Mucosa of descending colon (tissue), 3 donors: Measurements from ENCODE around the gene CEACAM18. TPM values are rescaled to one million over a fixed set of nuclear protein-coding genes. Genes with fewer than 3 reads are reported as not detected.

Source experiments
- ATAC-seq: fragments of 200-7000 bp; cut with Tn5 transposase; one replicate; pipeline ENCODE4 v1.9.1; 2020; ENCODE audit warnings: mild to moderate bottlenecking, moderate library complexity
- DNase-seq, 3 donors: peaks; one replicate each; pipeline ENCODE4 v3.0.0-alpha.2; 2020
- H3K36me3 ChIP-seq: fragments of 200-600 bp; one replicate; pipeline ENCODE4 v1.8.0; 2021; ENCODE audit warnings: low read depth, mild to moderate bottlenecking
- H3K4me1 ChIP-seq: fragments of 200-600 bp; one replicate; pipeline ENCODE4 v1.8.0; 2021; ENCODE audit warnings: low read depth, mild to moderate bottlenecking
- H3K4me3 ChIP-seq: fragments of 200-600 bp; one replicate; pipeline ENCODE4 v1.8.0; 2021; ENCODE audit warnings: mild to moderate bottlenecking
- H3K9me3 ChIP-seq: fragments of 200-600 bp; one replicate; pipeline ENCODE4 v1.8.0; 2021; ENCODE audit warnings: mild to moderate bottlenecking
- intact Hi-C, 2 donors: fragments of 100-400 bp; cut with DNase I in 1 of 2; cut with micrococcal nuclease in 1 of 2; formaldehyde crosslinking; loops; one replicate each; pipeline versions ENCODE4 v1.11.0 to v1.11.1; 2022; cut with DNase I, micrococcal nuclease
- total RNA-seq, 3 donors: library from RNA; stranded (reverse); fragmentation: NEBNext Ultra II Directional in 2 of 3; extraction: Animal tissue kit (Norgen Biotek cat#: 25700) in 2 of 3; gene quantifications; one replicate each; pipeline versions ENCODE4 v1.2.1 to v1.2.4, GENCODE V29; 2021 to 2023
- TF ChIP-seq, protein P1 (sequence below): fragments of 200-600 bp; IDR thresholded peaks from one replicate; pipeline ENCODE4 v1.8.0; 2022; ENCODE audit warnings: antibody characterized with exemption, mild to moderate bottlenecking
- donor health status: DM: no; HTN: no; CAD: no; lungs with moderate emphysema.
- donor health status: DM: no; HTN: no; CAD: no.
- donor health status: DM: no; HTN: yes; CAD: no.

Gene CEACAM18
- total RNA-seq, 3 donors from 2014 or later, result 0.58 TPM; not detected in 2

DNA sequence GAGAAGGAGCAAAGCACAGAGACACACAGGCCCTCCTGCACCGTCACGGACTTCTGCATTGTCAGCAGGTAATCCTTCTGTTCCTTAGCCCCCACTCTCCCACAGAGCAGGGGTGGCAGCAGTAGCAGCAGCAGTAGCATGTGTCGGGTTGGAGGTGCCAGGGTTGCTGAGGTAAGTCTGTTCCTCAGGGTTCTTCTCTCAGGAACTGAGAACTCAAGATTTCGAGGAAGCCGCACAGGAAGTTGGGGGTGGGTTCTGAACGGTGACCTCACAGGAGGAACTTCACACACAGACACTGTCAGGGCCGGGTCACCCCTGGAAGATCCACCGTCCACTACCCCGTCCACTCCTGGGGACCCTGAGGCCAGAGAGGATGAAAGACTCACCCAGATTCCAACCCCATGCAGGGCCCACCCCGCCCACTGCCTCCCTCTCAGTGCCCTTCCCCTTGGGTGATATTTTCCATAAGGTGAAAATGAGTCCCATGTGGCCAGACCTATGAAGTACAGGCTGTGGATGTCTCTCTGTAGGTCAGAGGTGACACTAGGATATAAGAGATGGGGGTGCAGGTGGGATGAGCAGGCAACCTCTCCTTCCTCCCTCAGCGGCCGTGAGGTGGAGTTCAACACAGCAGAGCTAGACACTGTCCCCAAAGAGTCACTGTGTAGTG lies 23.4 kb downstream of the CEACAM18 start, which contains the start of gene SIGLEC12:
TSS of gene SIGLEC12 (minus strand) at position 207 of the 670 bp plus-strand sequence. CDS start at position 140, 67 bp downstream.
- H3K36me3 ChIP-seq, result no peaks in the 10 kb centered on the region
- peak in 1 of 3 donors; percentile 24 for DNase-seq
- no peaks in the 10 kb centered on the region for H3K4me1 ChIP-seq
- no peak within 1 kb of the TSS for H3K4me3 ChIP-seq
- H3K9me3 ChIP-seq, result no peaks in the 10 kb centered on the region
- peak; percentile 53 for ATAC-seq
- TF ChIP-seq, protein P1, sequence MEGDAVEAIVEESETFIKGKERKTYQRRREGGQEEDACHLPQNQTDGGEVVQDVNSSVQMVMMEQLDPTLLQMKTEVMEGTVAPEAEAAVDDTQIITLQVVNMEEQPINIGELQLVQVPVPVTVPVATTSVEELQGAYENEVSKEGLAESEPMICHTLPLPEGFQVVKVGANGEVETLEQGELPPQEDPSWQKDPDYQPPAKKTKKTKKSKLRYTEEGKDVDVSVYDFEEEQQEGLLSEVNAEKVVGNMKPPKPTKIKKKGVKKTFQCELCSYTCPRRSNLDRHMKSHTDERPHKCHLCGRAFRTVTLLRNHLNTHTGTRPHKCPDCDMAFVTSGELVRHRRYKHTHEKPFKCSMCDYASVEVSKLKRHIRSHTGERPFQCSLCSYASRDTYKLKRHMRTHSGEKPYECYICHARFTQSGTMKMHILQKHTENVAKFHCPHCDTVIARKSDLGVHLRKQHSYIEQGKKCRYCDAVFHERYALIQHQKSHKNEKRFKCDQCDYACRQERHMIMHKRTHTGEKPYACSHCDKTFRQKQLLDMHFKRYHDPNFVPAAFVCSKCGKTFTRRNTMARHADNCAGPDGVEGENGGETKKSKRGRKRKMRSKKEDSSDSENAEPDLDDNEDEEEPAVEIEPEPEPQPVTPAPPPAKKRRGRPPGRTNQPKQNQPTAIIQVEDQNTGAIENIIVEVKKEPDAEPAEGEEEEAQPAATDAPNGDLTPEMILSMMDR, result no peak
- intact Hi-C loops, result no loop called here

GRCh38 chr19:51503286-51503817 lies 25.0 kb downstream of the CEACAM18 start:
- peak; percentile 27 for ATAC-seq
- no peak overlapping the region for H3K4me3 ChIP-seq
- H3K4me1 ChIP-seq, result no peaks in the 10 kb centered on the region
- no peak for DNase-seq
- no peaks in the 10 kb centered on the region for H3K9me3 ChIP-seq
- TF ChIP-seq, protein P1, result no peak
- intact Hi-C loops, result no loop called here
- no peaks in the 10 kb centered on the region for H3K36me3 ChIP-seq

DNA sequence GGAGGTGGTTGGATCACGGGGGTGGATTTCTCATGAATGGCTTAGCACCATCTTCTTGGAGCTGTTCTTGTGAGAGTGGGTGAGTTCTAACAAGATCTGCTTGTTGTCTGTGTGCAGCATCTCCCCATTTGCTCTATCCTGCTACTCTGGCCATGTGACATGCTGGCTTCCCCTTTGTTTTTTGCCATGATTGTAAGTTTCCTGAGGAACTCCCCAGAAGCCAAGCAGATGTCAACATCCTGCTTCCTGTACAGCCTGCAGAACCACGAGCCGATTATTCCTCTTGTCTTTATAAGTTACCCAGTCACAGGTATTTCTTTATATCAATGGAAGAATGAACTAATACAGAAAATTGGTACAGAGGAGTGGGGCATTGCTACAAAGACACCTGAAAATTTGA lies 25.6 kb downstream of the CEACAM18 start:
- TF ChIP-seq, protein P1, result no peak
- DNase-seq, result no peak
- intact Hi-C loops, result no loop called here

GRCh38 chr19:51505904-51506303 lies 27.6 kb downstream of the CEACAM18 start:
- intact Hi-C loops, result no loop called here
- TF ChIP-seq, protein P1, result no peak
- H3K4me1 ChIP-seq, result no peaks in the 10 kb centered on the region

More for the DNA sequence above, 25.6 kb downstream of the CEACAM18 start:
- Histone ChIP-seq H3K4me1 (no peaks in the 10 kb centered on the region), H3K4me3 (no peak overlapping the region), H3K9me3 (no peaks in the 10 kb centered on the region), H3K36me3 (no peaks in the 10 kb centered on the region)
- no peak for ATAC-seq

DNA sequence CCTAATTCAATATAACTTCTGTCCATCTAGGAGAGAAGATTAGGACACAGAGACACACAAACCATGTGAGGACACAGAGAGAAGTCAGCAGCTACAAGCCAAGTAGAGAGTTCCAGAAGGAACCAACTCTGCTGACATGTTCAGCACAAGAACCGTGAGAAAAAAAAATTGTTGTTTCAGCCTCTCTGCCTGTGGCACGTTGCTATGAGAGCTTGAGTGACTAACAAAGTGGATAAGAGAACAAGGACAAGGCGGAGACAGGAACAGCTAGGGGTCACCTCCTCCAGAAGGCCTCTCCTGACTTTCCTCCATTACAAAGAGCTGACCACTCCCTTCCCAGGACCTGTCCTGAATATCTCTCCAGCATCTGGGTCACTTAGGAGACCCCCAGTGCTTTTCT lies 28.9 kb downstream of the CEACAM18 start:
- H3K4me3 ChIP-seq, result no peak overlapping the region
- DNase-seq (no peak), ATAC-seq (no peak)
- intact Hi-C loops, result no loop called here
- no peaks in the 10 kb centered on the region for H3K36me3 ChIP-seq
- no peaks in the 10 kb centered on the region for H3K4me1 ChIP-seq
- H3K9me3 ChIP-seq, result no peaks in the 10 kb centered on the region
- TF ChIP-seq, protein P1, result no peak

More at GRCh38 chr19:51505904-51506303, 27.6 kb downstream of the CEACAM18 start:
- H3K36me3 ChIP-seq, result no peaks in the 10 kb centered on the region
- H3K9me3 ChIP-seq, result no peaks in the 10 kb centered on the region
- DNase-seq, result no peak
- no peak overlapping the region for H3K4me3 ChIP-seq
- ATAC-seq, result no peak
